CD4-positive, alpha-beta T cell (primary cell): ENCODE data around the gene PRPF18. TPM values are rescaled to one million over a fixed set of nuclear protein-coding genes. Genes with fewer than 3 reads are reported as not detected.

Experiments used
- ATAC-seq: fragments of 200-7000 bp; cut with Tn5 transposase; one replicate; pipeline ENCODE4 v1.10.0; 2022; ENCODE audit warnings: mild to moderate bottlenecking; ENCODE audit not compliant: poor library complexity
- CTCF ChIA-PET: fragments of 350-600 bp; sonication (Branson Sonifier 250); formaldehyde crosslinking; loops from one replicate; lab custom pipeline; 2021; ENCODE audit warnings: antibody characterized with exemption, inconsistent platforms; lab: Charles Lee
- POLR2A ChIA-PET: fragments of 350-600 bp; sonication (Branson Sonifier 250); formaldehyde crosslinking; loops from one replicate; lab custom pipeline; 2021; ENCODE audit warnings: antibody characterized with exemption, inconsistent platforms; lab: Charles Lee
- DNase-seq, 14 experiments: peaks; one replicate each; pipeline ENCODE4 v3.0.0-alpha.2; 2013 to 2020; ENCODE audit warnings: mixed read lengths in 2 of 14
- H3K27ac ChIP-seq, 2 donors: one replicate each; pipeline versions ENCODE4 v1.5.1 to v1.7.0; 2013; ENCODE audit warnings: low read length in 2 of 2, low read depth in 1 of 2, mild to moderate bottlenecking in 1 of 2
- H3K27me3 ChIP-seq, 2 experiments: 1 replicate in 1 of 2; 2 replicates in 1 of 2; pipeline versions ENCODE4 v1.6.1 to v1.7.0; 2013; ENCODE audit warnings: low read length in 2 of 2, control low read depth in 1 of 2, mild to moderate bottlenecking in 1 of 2, moderate library complexity in 1 of 2; ENCODE audit not compliant: insufficient read depth in 2 of 2, control insufficient read depth in 1 of 2
- H3K36me3 ChIP-seq: one replicate; pipeline ENCODE4 v1.6.1; 2013; ENCODE audit warnings: low read length, control low read depth; ENCODE audit not compliant: insufficient read depth
- H3K4me1 ChIP-seq: one replicate; pipeline ENCODE4 v1.6.1; 2013; ENCODE audit warnings: low read length, control low read depth; ENCODE audit not compliant: insufficient read depth
- H3K4me3 ChIP-seq: one replicate; pipeline ENCODE4 v1.5.1; 2013; ENCODE audit warnings: mild to moderate bottlenecking, low read length, moderate library complexity
- H3K9me3 ChIP-seq, 2 experiments: 1 replicate in 1 of 2; 2 replicates in 1 of 2; pipeline versions ENCODE4 v1.6.1 to v1.7.0; 2013; ENCODE audit warnings: low read length in 2 of 2, mild to moderate bottlenecking in 2 of 2, control low read depth in 1 of 2, moderate library complexity in 1 of 2; ENCODE audit not compliant: control insufficient read depth in 1 of 2, insufficient read depth in 1 of 2
- H3K27ac Mint-ChIP-seq: one replicate; pipeline ENCODE4 v1.8.0; 2020; ENCODE audit warnings: mixed read lengths
- H3K27me3 Mint-ChIP-seq: one replicate; pipeline ENCODE4 v1.8.0; 2021; ENCODE audit warnings: mixed read lengths
- H3K36me3 Mint-ChIP-seq: one replicate; pipeline ENCODE4 v1.8.0; 2021; ENCODE audit warnings: low read depth, mixed read lengths
- H3K4me1 Mint-ChIP-seq: one replicate; pipeline ENCODE4 v1.8.0; 2021; ENCODE audit warnings: low read depth, mixed read lengths
- H3K4me3 Mint-ChIP-seq: one replicate; pipeline ENCODE4 v1.8.0; 2020; ENCODE audit warnings: mild to moderate bottlenecking, mixed read lengths
- H3K9me3 Mint-ChIP-seq: one replicate; pipeline ENCODE4 v1.8.0; 2020; ENCODE audit warnings: mixed read lengths
- intact Hi-C, 2 experiments: fragments of 100-400 bp; cut with DNase I in 1 of 2; cut with micrococcal nuclease in 1 of 2; formaldehyde crosslinking; loops; one replicate each; pipeline versions ENCODE4 v1.15.1 to v1.9.0; 2023 to 2025; cut with DNase I, micrococcal nuclease
- total RNA-seq, 174 experiments: library from RNA in 2 of 174; stranded (reverse) in 2 of 174; gene quantifications; one replicate each; pipeline ENCODE4 v1.2.3 and lab custom pipeline; 2021 to 2026
- TF ChIP-seq, protein P1 (sequence below): fragments of 200-600 bp; IDR thresholded peaks from one replicate; pipeline ENCODE4 v1.8.0; 2022; ENCODE audit warnings: antibody characterized with exemption, mild to moderate bottlenecking

Gene PRPF18
- total RNA-seq, 2 experiments from 2014 or later, result 20.7 to 22.7 TPM

- Mint-ChIP-seq H3K9me3 (no peaks in the 10 kb centered on the region), H3K27ac (no peak overlapping the region), H3K27me3 (no peaks in the 10 kb centered on the region), H3K4me1 (no peaks in the 10 kb centered on the region), H3K36me3 (peaks cover 96% of the 10 kb centered on the region), H3K4me3 (no peak overlapping the region)
- POLR2A ChIA-PET, result interaction anchor here (0.7 kb wide), 1 partner anchor 117 kb away, joined by 3 read pairs; no protein-coding TSS in a partner anchor
- H3K9me3 ChIP-seq, result no peaks in the 10 kb centered on the region
- H3K4me3 ChIP-seq, result no peak overlapping the region
- intact Hi-C loops, result no loop called here
- peaks cover 81% of the 10 kb centered on the region for H3K36me3 ChIP-seq
- ATAC-seq (no peak), DNase-seq (no peak)
- TF ChIP-seq, protein P1, sequence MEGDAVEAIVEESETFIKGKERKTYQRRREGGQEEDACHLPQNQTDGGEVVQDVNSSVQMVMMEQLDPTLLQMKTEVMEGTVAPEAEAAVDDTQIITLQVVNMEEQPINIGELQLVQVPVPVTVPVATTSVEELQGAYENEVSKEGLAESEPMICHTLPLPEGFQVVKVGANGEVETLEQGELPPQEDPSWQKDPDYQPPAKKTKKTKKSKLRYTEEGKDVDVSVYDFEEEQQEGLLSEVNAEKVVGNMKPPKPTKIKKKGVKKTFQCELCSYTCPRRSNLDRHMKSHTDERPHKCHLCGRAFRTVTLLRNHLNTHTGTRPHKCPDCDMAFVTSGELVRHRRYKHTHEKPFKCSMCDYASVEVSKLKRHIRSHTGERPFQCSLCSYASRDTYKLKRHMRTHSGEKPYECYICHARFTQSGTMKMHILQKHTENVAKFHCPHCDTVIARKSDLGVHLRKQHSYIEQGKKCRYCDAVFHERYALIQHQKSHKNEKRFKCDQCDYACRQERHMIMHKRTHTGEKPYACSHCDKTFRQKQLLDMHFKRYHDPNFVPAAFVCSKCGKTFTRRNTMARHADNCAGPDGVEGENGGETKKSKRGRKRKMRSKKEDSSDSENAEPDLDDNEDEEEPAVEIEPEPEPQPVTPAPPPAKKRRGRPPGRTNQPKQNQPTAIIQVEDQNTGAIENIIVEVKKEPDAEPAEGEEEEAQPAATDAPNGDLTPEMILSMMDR, result no peak
- H3K27me3 ChIP-seq, result no peaks in the 10 kb centered on the region
- H3K27ac ChIP-seq, result no peak overlapping the region
- CTCF ChIA-PET, result interaction anchor here (1.0 kb wide), 1 partner anchor 17 kb away, joined by 3 read pairs; no protein-coding TSS in a partner anchor
- H3K4me1 ChIP-seq, result no peaks in the 10 kb centered on the region
Measured at GRCh38 chr10:13617116-13617515, 30.4 kb downstream of the PRPF18 start.

GRCh38 chr10:13621931-13622330 lies 35.2 kb downstream of the PRPF18 start:
- DNase-seq (no peak), ATAC-seq (no peak)
- Mint-ChIP-seq H3K36me3 (peaks cover 70% of the 10 kb centered on the region), H3K4me3 (no peak overlapping the region), H3K9me3 (no peaks in the 10 kb centered on the region), H3K27ac (no peak overlapping the region), H3K4me1 (no peaks in the 10 kb centered on the region), H3K27me3 (no peaks in the 10 kb centered on the region)
- Histone ChIP-seq H3K36me3 (peaks cover 53% of the 10 kb centered on the region), H3K4me3 (no peak overlapping the region), H3K9me3 (no peaks in the 10 kb centered on the region), H3K4me1 (no peaks in the 10 kb centered on the region), H3K27me3 (no peaks in the 10 kb centered on the region), H3K27ac (no peak overlapping the region)
- POLR2A ChIA-PET, result no interaction called here
- TF ChIP-seq, protein P1, result no peak
- CTCF ChIA-PET, result no interaction called here
- intact Hi-C loops, result no loop called here

DNA sequence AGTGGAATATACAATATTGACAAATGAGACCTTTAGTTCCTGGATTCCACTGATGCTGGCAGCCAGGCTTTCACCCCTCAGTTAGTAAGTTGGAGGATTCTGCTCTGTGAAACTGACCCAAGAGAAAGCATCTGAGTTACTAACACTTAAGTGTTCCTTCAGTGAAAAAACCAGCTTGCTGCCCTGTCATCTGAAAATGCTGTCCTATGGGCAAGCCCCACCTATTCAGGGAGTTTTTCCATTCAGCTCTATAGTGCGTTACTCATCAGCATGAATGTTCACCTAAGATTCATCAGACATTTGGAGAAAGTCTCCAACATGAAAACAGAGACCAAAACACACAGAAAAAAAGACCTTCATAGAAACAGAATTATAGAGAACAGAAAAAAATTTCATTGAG lies 37.9 kb downstream of the PRPF18 start:
- ATAC-seq, result no peak
- TF ChIP-seq, protein P1, result no peak
- H3K4me1 Mint-ChIP-seq, result no peaks in the 10 kb centered on the region
- H3K4me1 ChIP-seq, result no peaks in the 10 kb centered on the region
- intact Hi-C loops, result no loop called here
- no peaks in the 10 kb centered on the region for H3K9me3 Mint-ChIP-seq
- DNase-seq, result no peak
- no peaks in the 10 kb centered on the region for H3K27me3 Mint-ChIP-seq
- no peaks in the 10 kb centered on the region for H3K9me3 ChIP-seq
- POLR2A ChIA-PET, result no interaction called here
- no peak overlapping the region for H3K27ac ChIP-seq
- no peak overlapping the region for H3K27ac Mint-ChIP-seq
- no peak overlapping the region for H3K4me3 Mint-ChIP-seq
- peaks cover 39% of the 10 kb centered on the region for H3K36me3 ChIP-seq
- no peaks in the 10 kb centered on the region for H3K27me3 ChIP-seq
- CTCF ChIA-PET, result no interaction called here
- no peak overlapping the region for H3K4me3 ChIP-seq
- H3K36me3 Mint-ChIP-seq, result peaks cover 55% of the 10 kb centered on the region
